Measurements from ENCODE around the gene MAP6D1.

Gene MAP6D1

GRCh38 chr3:183811638-183812037, 13.7 kb downstream of the MAP6D1 start:
- DNase-seq (ENCODE audit: insufficient read length, low spot score) (no peak), FAIRE-seq (no peak)
- no peak for TF ChIP-seq CTCF (IDR thresholded peaks at IDR 0.05; ENCODE audit: insufficient read depth, missing control alignments)

GRCh38 chr3:183810643-183811594, 14.5 kb downstream of the MAP6D1 start:
- no peak for FAIRE-seq
- no peak for TF ChIP-seq CTCF (IDR thresholded peaks at IDR 0.05; ENCODE audit: insufficient read depth, missing control alignments)

GRCh38 chr3:183809270-183809669, 16.1 kb downstream of the MAP6D1 start:
- no peak for TF ChIP-seq CTCF (IDR thresholded peaks at IDR 0.05; ENCODE audit: insufficient read depth, missing control alignments)
- FAIRE-seq: no peak
- DNase-seq (ENCODE audit: insufficient read length, low spot score): no peak

More at GRCh38 chr3:183810643-183811594, 14.5 kb downstream of the MAP6D1 start:
- no peak for DNase-seq (ENCODE audit: insufficient read length, low spot score)

- TF ChIP-seq CTCF (IDR thresholded peaks at IDR 0.05; ENCODE audit: insufficient read depth, missing control alignments): no peak
- no peak for FAIRE-seq
These were observed 17.0 kb downstream of the MAP6D1 start for GRCh38 chr3:183808355-183808754.

GRCh38 chr3:183807881-183808280, 17.5 kb downstream of the MAP6D1 start:
- TF ChIP-seq CTCF (IDR thresholded peaks at IDR 0.05; ENCODE audit: insufficient read depth, missing control alignments): no peak
- no peak for DNase-seq (ENCODE audit: insufficient read length, low spot score)
- no peak for FAIRE-seq

More at GRCh38 chr3:183808355-183808754, 17.0 kb downstream of the MAP6D1 start:
- no peak for DNase-seq (ENCODE audit: insufficient read length, low spot score)

- DNase-seq (ENCODE audit: insufficient read length, low spot score) (no peak), FAIRE-seq (no peak)
- TF ChIP-seq CTCF (IDR thresholded peaks at IDR 0.05; ENCODE audit: insufficient read depth, missing control alignments): no peak
These were observed 18.1 kb downstream of the MAP6D1 start for GRCh38 chr3:183807209-183807728.

- DNase-seq (ENCODE audit: insufficient read length, low spot score) (no peak), FAIRE-seq (no peak)
- TF ChIP-seq CTCF (IDR thresholded peaks at IDR 0.05; ENCODE audit: insufficient read depth, missing control alignments): no peak
These were observed 22.4 kb downstream of the MAP6D1 start for GRCh38 chr3:183802989-183803388.
